HEK293 (cell line): ENCODE measurements around the gene METTL5.

Experiments used
- PATZ1 ChIP-seq: fragments of 450-650 bp; formaldehyde crosslinking; IDR thresholded peaks from 2 replicates; pipeline ENCODE4 v1.5.1; 2016; ENCODE audit warnings: missing biosample characterization, missing genetic modification characterization
- PRDM4 ChIP-seq: fragments of 450-650 bp; formaldehyde crosslinking; IDR thresholded peaks from 2 replicates; pipeline ENCODE4 v1.5.1; 2017; ENCODE audit warnings: missing biosample characterization, missing genetic modification characterization
- TRIM28 ChIP-seq: IDR thresholded peaks from 2 replicates; pipeline ENCODE4 v1.6.1; 2011; ENCODE audit warnings: low read length, control low read depth, borderline replicate concordance
- ZFP41 ChIP-seq: fragments of 450-650 bp; formaldehyde crosslinking; IDR thresholded peaks from 2 replicates; pipeline ENCODE4 v1.5.1; 2016; ENCODE audit warnings: missing biosample characterization, missing genetic modification characterization, borderline replicate concordance
- ZNF184 ChIP-seq: fragments of 450-650 bp; IDR thresholded peaks from 2 replicates; pipeline ENCODE4 v1.5.1; 2018; ENCODE audit warnings: missing biosample characterization, mild to moderate bottlenecking, missing genetic modification characterization
- ZNF561 ChIP-seq: fragments of 450-650 bp; IDR thresholded peaks from 2 replicates; pipeline ENCODE4 v1.5.1; 2018; ENCODE audit warnings: missing biosample characterization, missing genetic modification characterization, borderline replicate concordance
- ZNF785 ChIP-seq: fragments of 450-650 bp; formaldehyde crosslinking; IDR thresholded peaks from 2 replicates; pipeline ENCODE4 v1.5.1; 2016; ENCODE audit warnings: missing biosample characterization, missing genetic modification characterization
- ZSCAN30 ChIP-seq: fragments of 450-650 bp; IDR thresholded peaks from 2 replicates; pipeline ENCODE4 v1.5.1; 2018; ENCODE audit warnings: missing biosample characterization, mild to moderate bottlenecking, missing genetic modification characterization, moderate library complexity
- TF ChIP-seq, protein P1 (sequence below): fragments of 450-650 bp; formaldehyde crosslinking; IDR thresholded peaks from 2 replicates; pipeline ENCODE4 v1.5.1; 2016; ENCODE audit warnings: missing biosample characterization, missing genetic modification characterization

DNA sequence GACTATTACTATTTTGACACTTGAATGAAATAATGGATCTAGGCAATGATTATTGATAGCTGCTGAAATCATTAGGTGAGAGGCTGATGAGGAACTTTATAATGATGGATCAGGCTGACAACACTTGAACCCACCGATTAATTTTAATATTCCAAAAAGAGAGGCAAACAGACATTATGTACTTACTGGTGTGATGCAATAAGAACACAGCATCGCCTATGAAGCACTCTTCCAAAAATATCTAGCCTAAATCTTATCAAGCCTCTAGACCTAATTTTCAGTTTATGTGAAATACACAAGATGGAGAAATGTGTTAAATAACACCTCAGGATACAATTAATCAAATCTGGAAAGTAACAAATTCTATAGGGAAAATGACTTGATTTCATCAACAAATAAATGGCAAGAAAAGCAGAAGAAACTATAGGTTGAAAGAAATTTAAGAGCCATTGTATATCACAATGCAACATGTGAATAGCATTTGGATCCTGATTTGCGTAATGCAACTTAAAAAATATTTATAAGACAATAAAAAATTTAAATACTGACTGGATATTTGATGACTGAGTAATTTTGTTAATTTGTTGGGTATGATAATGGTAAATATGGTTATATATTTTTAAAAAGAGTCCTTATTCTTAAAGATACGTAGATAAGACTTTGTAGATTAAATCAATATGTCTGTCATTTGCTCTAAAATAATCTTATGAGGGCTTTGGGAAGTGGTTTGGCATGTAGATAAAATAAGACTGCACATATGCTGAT is 43.3 kb downstream of the METTL5 start:
- no peak for TF ChIP-seq ZSCAN30 (tag by site-specific recombination)
- TF ChIP-seq ZNF561 (tag by site-specific recombination): no peak
- TF ChIP-seq ZNF785 (tag by site-specific recombination): no peak
- TF ChIP-seq, protein P1, sequence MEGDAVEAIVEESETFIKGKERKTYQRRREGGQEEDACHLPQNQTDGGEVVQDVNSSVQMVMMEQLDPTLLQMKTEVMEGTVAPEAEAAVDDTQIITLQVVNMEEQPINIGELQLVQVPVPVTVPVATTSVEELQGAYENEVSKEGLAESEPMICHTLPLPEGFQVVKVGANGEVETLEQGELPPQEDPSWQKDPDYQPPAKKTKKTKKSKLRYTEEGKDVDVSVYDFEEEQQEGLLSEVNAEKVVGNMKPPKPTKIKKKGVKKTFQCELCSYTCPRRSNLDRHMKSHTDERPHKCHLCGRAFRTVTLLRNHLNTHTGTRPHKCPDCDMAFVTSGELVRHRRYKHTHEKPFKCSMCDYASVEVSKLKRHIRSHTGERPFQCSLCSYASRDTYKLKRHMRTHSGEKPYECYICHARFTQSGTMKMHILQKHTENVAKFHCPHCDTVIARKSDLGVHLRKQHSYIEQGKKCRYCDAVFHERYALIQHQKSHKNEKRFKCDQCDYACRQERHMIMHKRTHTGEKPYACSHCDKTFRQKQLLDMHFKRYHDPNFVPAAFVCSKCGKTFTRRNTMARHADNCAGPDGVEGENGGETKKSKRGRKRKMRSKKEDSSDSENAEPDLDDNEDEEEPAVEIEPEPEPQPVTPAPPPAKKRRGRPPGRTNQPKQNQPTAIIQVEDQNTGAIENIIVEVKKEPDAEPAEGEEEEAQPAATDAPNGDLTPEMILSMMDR (tag by site-specific recombination): no peak
- no peak for TF ChIP-seq TRIM28
- TF ChIP-seq ZNF184 (tag by site-specific recombination): no peak
- no peak for TF ChIP-seq ZFP41 (tag by site-specific recombination)
- no peak for TF ChIP-seq PATZ1
- no peak for TF ChIP-seq PRDM4 (tag by site-specific recombination)
